Endothelial cell (in vitro differentiated cells): ENCODE results near the gene SLC16A3. TPM values are rescaled to one million over a fixed set of nuclear protein-coding genes. Genes with fewer than 3 reads are reported as not detected.
"Not testable (repeated sequence)": the region's sequence is repeated elsewhere in the genome, so short reads cannot be mapped to it uniquely, and the experiment has no call there.

Source experiments
- DNase-seq: peaks from one replicate; pipeline ENCODE4 v3.0.0; 2021; ENCODE audit warnings: low spot score
- H3K27ac Mint-ChIP-seq: one replicate; pipeline ENCODE4 v1.8.0; 2021; ENCODE audit warnings: mixed read lengths, inconsistent platforms; ENCODE audit not compliant: unreplicated experiment
- H3K27me3 Mint-ChIP-seq: one replicate; pipeline ENCODE4 v1.8.0; 2021; ENCODE audit warnings: mild to moderate bottlenecking, moderate library complexity, mixed read lengths, inconsistent platforms; ENCODE audit not compliant: unreplicated experiment
- H3K36me3 Mint-ChIP-seq: one replicate; pipeline ENCODE4 v1.8.0; 2021; ENCODE audit warnings: mild to moderate bottlenecking, low read depth, mixed read lengths, inconsistent platforms; ENCODE audit not compliant: unreplicated experiment
- H3K4me1 Mint-ChIP-seq: one replicate; pipeline ENCODE4 v1.8.0; 2021; ENCODE audit warnings: mild to moderate bottlenecking, mixed read lengths, inconsistent platforms; ENCODE audit not compliant: unreplicated experiment
- H3K4me3 Mint-ChIP-seq: one replicate; pipeline ENCODE4 v1.8.0; 2021; ENCODE audit warnings: mild to moderate bottlenecking, mixed read lengths, inconsistent platforms; ENCODE audit not compliant: unreplicated experiment
- H3K9me3 Mint-ChIP-seq: one replicate; pipeline ENCODE4 v1.8.0; 2021; ENCODE audit warnings: mixed read lengths, inconsistent platforms; ENCODE audit not compliant: unreplicated experiment
- total RNA-seq: library from RNA; stranded (reverse); fragmentation: NEBNext Ultra II Directional; extraction: Animal tissue kit (Norgen Biotek cat#: 25700); gene quantifications from one replicate; pipeline ENCODE4 v1.2.1, GENCODE V29; 2021; ENCODE audit not compliant: unreplicated experiment
- TF ChIP-seq, protein P1 (sequence below): fragments of 200-600 bp; sonication (generic); IDR thresholded peaks from one replicate; pipeline ENCODE4 v1.5.0; 2021; ENCODE audit warnings: antibody characterized with exemption; ENCODE audit not compliant: unreplicated experiment

SLC16A3 gene
- total RNA-seq, 1 donor from 2014 or later: 76.2 TPM

DNA sequence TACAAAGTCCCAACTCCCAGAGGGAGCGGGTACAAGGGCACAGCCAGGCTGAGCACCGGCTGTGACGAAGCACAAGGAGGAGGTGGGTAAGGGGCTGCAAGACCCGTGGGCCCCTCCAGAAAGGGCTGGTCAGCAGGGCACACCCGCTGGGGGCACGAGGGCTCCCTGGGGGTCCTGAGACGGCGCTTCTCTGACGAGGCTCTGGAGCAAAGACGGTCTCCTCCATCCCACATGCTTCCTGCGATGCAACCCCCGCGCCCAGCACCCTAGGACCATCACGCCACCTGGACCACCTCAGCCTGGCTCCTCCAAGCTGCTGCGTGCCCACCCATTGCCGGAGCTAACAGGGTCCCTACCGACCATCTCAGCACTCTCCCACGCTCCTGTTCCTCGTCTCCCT lies 24.9 kb upstream of the SLC16A3 start:
- Mint-ChIP-seq H3K27me3 (peaks cover 4% of the 10 kb centered on the region), H3K4me3 (no peak overlapping the region), H3K4me1 (peaks cover 9% of the 10 kb centered on the region), H3K27ac (no peak overlapping the region), H3K9me3 (no peaks in the 10 kb centered on the region), H3K36me3 (peaks cover 9% of the 10 kb centered on the region)
- DNase-seq: no peak
- TF ChIP-seq, protein P1, sequence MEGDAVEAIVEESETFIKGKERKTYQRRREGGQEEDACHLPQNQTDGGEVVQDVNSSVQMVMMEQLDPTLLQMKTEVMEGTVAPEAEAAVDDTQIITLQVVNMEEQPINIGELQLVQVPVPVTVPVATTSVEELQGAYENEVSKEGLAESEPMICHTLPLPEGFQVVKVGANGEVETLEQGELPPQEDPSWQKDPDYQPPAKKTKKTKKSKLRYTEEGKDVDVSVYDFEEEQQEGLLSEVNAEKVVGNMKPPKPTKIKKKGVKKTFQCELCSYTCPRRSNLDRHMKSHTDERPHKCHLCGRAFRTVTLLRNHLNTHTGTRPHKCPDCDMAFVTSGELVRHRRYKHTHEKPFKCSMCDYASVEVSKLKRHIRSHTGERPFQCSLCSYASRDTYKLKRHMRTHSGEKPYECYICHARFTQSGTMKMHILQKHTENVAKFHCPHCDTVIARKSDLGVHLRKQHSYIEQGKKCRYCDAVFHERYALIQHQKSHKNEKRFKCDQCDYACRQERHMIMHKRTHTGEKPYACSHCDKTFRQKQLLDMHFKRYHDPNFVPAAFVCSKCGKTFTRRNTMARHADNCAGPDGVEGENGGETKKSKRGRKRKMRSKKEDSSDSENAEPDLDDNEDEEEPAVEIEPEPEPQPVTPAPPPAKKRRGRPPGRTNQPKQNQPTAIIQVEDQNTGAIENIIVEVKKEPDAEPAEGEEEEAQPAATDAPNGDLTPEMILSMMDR: no peak

DNA sequence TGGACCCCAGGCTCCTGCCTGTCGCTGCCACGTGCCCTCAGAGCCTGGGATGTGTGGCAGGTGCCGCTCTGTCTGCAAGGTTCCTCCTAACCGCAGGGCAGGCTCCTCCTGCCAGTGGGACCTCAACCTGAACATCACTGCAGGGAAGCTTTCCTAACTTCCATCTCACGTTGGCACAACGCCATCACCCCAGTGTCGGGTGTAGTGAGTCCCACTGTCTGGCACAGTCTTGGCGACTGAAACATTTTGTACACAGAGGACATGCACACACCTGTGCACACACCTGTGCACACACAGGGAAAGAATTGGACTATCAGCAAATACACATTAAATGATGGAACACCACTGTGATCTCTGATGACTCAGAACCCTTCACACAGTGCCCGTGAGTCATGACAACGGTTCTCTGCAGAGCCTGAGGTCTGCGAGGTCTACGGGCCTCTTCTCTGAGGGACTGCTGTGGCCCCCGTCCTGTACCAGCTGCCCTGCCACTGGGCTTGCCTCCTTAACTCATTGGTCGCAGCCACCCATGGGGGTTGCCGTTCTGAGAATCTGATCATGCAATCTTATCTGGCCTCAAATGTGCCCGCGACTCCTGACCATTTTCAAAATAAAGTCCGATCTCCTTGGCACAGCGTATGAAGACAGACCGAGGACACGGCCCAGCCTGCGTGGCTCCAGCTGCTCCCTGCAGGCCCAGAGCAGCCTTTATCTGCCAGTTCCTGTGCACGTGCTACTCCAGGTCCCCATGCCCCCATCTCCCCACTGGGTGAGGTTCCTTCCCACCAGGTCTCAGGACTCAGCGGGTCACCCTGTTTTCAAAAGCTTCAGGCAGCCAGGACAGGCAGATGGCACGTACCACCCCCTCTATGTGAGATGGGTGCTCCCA lies 23.8 kb upstream of the SLC16A3 start:
- peaks cover 9% of the 10 kb centered on the region for H3K4me1 Mint-ChIP-seq
- no peak overlapping the region for H3K4me3 Mint-ChIP-seq
- H3K27ac Mint-ChIP-seq: no peak overlapping the region
- H3K27me3 Mint-ChIP-seq: peaks cover 4% of the 10 kb centered on the region
- DNase-seq: no peak
- H3K36me3 Mint-ChIP-seq: peaks cover 9% of the 10 kb centered on the region
- no peaks in the 10 kb centered on the region for H3K9me3 Mint-ChIP-seq
- TF ChIP-seq, protein P1: no peak

DNA sequence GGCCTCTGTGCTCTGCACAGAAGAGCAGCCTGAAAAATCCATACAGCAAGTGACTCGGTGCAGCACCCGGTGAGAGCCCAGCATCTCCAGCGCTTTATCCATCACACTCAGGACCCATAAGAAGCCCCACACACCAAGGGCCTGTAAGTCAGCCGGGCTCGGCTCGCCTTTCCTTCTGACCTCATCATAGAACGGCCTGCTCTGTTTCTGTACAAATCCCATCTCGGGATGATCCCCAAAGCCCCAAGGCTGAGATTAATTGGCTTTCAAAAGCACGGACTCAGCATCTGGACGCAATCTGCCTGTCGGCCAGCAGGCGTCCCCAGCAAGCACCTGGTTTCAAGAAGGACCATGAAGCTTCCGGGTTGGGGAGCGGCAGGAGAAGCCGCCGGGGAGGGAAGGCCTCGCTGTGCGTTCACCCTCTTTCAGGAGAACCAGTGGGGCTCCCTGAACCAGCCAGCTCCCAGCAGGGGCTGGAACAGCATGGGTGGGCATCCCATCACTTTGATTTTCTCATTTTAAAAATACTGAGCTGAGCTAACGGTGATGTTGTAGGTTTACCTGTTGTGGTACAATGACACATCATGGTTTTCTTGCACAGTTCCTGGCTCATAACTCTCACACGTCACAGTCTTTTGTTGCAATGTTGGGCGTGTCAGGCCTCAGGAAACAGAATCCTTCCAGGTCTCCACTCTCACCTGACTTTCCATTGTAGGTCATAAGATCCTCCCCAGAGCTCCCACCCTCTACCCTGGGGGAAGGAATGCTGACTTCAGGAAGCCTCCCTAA lies 22.9 kb upstream of the SLC16A3 start:
- H3K4me3 Mint-ChIP-seq: no peak overlapping the region
- peaks cover 9% of the 10 kb centered on the region for H3K36me3 Mint-ChIP-seq
- peaks cover 4% of the 10 kb centered on the region for H3K27me3 Mint-ChIP-seq
- peaks cover 6% of the 10 kb centered on the region for H3K4me1 Mint-ChIP-seq
- peak; percentile 77 for DNase-seq
- no peak overlapping the region for H3K27ac Mint-ChIP-seq
- no peaks in the 10 kb centered on the region for H3K9me3 Mint-ChIP-seq
- TF ChIP-seq, protein P1: peak; percentile 94

DNA sequence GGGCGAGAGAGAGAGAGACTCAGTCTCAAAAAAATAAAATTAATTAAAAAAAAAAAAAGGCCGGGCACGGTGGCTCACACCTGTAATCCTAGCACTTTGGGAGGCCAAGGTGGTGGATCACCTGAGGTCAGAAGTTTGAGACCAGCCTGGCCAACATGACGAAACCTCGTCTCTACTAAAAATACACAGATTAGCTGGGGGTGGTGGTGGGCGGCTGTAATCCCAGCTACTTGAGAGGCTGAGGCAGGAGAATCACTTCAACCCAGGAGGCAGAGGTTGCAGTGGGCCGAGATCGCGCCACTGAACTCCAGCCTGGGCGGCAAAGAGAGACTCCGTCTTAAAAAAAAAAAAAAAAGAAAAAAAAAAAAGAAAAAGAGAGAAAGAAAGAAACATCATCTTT lies 18.2 kb upstream of the SLC16A3 start:
- not testable (repeated sequence) for DNase-seq, H3K4me3 Mint-ChIP-seq, H3K27me3 Mint-ChIP-seq, H3K36me3 Mint-ChIP-seq, H3K4me1 Mint-ChIP-seq, H3K9me3 Mint-ChIP-seq, H3K27ac Mint-ChIP-seq

DNA sequence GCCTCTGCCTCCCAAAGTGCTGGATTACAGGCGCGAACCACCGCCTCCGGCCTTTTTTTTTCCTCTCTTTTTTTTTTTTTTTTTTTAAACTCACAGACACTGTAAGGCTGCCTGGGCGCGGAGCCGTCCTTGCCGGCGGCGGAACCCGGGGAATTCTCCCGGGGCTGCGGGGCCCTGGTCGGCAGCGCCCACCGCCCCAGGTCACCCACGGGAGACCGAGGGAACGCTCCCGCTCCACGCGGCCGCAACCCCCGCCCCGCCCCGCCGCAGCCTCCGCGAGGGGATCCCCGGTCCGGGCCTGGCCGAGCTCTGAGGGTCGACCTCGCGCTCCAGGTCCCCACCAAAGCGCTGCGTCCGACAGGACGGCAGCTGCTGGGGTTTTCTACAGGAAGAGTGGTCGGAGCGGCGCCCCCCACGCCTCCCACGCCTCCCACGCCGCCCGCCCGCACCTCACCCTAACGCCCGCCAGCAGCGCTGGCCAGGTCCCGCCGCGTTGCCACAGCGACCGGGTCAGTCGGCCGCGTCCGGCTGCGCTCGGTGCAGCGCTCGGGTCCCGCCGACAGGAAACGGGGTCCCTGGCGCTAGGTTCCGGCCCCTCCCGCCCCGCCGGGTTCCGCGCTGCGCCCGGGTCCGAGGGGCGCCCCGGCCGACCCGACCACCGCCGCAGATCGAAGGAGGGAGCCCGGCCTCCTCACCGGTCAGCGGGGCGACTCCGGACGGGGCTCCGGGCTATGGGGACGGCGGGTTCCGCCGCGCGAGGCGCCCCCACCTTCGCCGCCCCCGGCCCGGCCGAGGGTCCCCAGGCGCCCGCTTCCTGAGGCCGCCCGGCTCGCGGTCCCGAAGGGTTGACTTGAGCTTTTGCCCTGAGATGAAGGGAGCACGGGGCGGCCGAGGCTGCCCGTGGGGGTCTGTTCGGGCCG lies 16.3 kb upstream of the SLC16A3 start, which contains the start of gene CCDC57:
Gene CCDC57, minus strand, starts transcription at position 512 of the 920 bp plus-strand sequence. CDS start 10,898 bp downstream, outside the sequence.
- peak; percentile 80 for DNase-seq
- H3K4me1 Mint-ChIP-seq: peaks cover 3% of the 10 kb centered on the region
- TF ChIP-seq, protein P1: no peak
- H3K27me3 Mint-ChIP-seq: peaks cover 5% of the 10 kb centered on the region
- no peaks in the 10 kb centered on the region for H3K9me3 Mint-ChIP-seq
- peaks cover 2% of the 10 kb centered on the region for H3K36me3 Mint-ChIP-seq
- peak within 1 kb of the TSS; percentile 86 for H3K4me3 Mint-ChIP-seq
- H3K27ac Mint-ChIP-seq: peak within 1 kb of the TSS; percentile 81
